IPS DF 6.9 (cell line): ENCODE measurements around the gene TBX4.
"Not testable (repeated sequence)": the region's sequence is repeated elsewhere in the genome, so short reads cannot be mapped to it uniquely, and the experiment has no call there.

Source experiments
- DNase-seq: peaks from one replicate; pipeline ENCODE4 v3.0.0-alpha.2; 2013; ENCODE audit warnings: low read depth, low spot score
- H3K27ac ChIP-seq: one replicate; pipeline ENCODE4 v1.5.1; 2013; ENCODE audit warnings: low read length, control low read depth
- H3K27me3 ChIP-seq: 2 replicates; pipeline ENCODE4 v1.6.1; 2013; ENCODE audit warnings: mild to moderate bottlenecking, low read length; ENCODE audit not compliant: control insufficient read depth, insufficient read depth
- H3K36me3 ChIP-seq: 2 replicates; pipeline ENCODE4 v1.6.1; 2013; ENCODE audit warnings: low read length; ENCODE audit not compliant: control insufficient read depth, insufficient read depth
- H3K4me1 ChIP-seq: 2 replicates; pipeline ENCODE4 v1.6.1; 2013; ENCODE audit warnings: low read length; ENCODE audit not compliant: control insufficient read depth, insufficient read depth
- H3K4me3 ChIP-seq: 2 replicates; pipeline ENCODE4 v1.5.1; 2013; ENCODE audit warnings: mild to moderate bottlenecking, low read length
- H3K9me3 ChIP-seq: 2 replicates; pipeline ENCODE4 v1.6.1; 2013; ENCODE audit warnings: low read length, inconsistent platforms; ENCODE audit not compliant: control insufficient read depth, insufficient read depth
- WGBS: extraction: QIAGEN DNeasy Blood & Tissue Kit; methylation state at CpG from one replicate; pipeline ENCODE4 v1.1.7; 2013; ENCODE audit warnings: mixed read lengths, missing lambda C conversion rate; ENCODE audit not compliant: insufficient read length, insufficient coverage; 5-methylcytosine and 5-hydroxymethylcytosine counted together

Gene TBX4

GRCh38 chr17:61447358-61447757 is 4.9 kb upstream of the TBX4 start:
- H3K27me3 ChIP-seq: peaks cover 26% of the 10 kb centered on the region

DNA sequence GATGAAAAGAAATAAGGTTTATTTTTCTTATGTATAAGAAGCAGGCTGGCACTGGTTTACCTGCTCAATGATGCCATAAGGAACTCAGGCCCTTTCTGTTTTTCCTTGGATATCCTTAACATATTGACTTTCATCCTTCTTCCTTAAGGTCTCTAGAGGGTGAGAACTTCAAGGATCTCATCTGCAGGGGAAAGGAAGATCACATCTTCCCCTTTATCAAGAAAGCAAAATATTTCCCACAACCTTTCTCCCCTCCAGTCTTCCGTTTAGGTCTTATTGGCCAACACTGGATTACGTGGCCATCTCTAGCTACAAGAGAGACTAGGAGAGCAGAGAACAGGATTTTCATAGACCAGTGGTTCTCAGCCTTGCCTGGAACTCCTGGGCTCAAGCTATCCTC is 4.2 kb upstream of the TBX4 start:
- peaks cover 32% of the 10 kb centered on the region for H3K27me3 ChIP-seq
- DNase-seq: no peak
- H3K9me3 ChIP-seq: no peaks in the 10 kb centered on the region
- H3K36me3 ChIP-seq: no peaks in the 10 kb centered on the region
- no peak overlapping the region for H3K27ac ChIP-seq
- H3K4me1 ChIP-seq: no peaks in the 10 kb centered on the region
- no peak overlapping the region for H3K4me3 ChIP-seq
- WGBS: no CpG with 5 or more reads among the region's 2 CpGs

More at GRCh38 chr17:61447358-61447757, 4.9 kb upstream of the TBX4 start:
- Histone ChIP-seq H3K4me3 (no peak overlapping the region), H3K4me1 (no peaks in the 10 kb centered on the region), H3K36me3 (no peaks in the 10 kb centered on the region), H3K27ac (no peak overlapping the region), H3K9me3 (no peaks in the 10 kb centered on the region)
- no peak for DNase-seq

- H3K4me3 ChIP-seq, DNase-seq, H3K27ac ChIP-seq, H3K9me3 ChIP-seq, H3K4me1 ChIP-seq, H3K36me3 ChIP-seq: not testable (repeated sequence)
- no CpG with 5 or more reads among the region's 4 CpGs for WGBS
- H3K27me3 ChIP-seq: peaks cover 38% of the 10 kb centered on the region
Measured at GRCh38 chr17:61449140-61449539, 3.1 kb upstream of the TBX4 start.

DNA sequence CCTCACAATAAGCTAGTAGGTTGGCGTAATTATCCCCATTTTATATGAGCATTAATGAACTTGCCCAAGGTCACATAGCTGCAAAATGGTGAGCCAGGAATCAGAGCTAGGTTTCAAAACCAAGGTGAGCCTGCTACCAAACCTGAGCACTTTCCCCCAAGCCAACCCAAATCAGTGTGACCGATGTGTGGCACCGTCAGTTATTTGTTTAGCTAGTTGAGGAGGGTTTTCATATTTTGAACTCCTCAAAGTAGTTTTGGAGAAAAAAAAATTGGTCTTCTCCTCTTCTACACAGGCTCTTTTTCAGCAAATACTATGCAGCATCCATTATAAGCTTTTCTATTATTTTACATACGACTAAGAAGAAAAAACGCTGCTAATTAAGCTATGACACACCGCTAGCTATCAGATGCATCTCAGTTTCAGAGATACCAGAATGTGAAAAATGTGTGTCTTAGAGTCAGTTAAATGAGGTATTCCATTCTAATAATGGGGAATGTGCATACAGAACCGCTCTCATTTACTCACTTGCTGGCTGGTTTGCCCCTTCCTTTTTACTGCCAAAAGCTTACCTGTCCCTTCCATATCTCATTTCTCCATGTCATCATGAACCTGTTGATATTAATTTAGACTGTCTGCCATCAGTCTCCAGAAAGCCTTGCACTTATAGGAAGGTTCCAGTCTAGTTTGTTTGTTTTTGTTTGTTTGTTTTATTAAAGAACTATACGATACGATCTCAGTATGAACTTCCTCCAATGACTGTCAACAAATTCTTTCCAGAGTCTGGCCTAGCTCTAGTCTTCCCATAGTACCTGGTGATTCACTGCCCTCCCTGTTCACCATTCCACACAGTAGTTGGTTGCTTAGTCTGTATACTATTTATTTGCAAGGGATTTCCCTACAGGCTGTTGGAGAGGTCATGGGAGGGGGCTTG is 2.2 kb upstream of the TBX4 start:
- WGBS: no CpG with 5 or more reads among the region's 9 CpGs
- no peak overlapping the region for H3K4me3 ChIP-seq

GRCh38 chr17:61450641-61451537 is 1.3 kb upstream of the TBX4 start:
- Histone ChIP-seq H3K4me1 (no peaks in the 10 kb centered on the region), H3K27me3 (peaks cover 56% of the 10 kb centered on the region), H3K36me3 (no peaks in the 10 kb centered on the region), H3K4me3 (peak overlapping the region; percentile 3; the same call in 1 of the 2 replicates), H3K9me3 (no peaks in the 10 kb centered on the region), H3K27ac (no peak overlapping the region)
- no CpG with 5 or more reads among the region's 19 CpGs for WGBS
- no peak for DNase-seq

More for the DNA sequence above, 2.2 kb upstream of the TBX4 start:
- Histone ChIP-seq H3K27ac (no peak overlapping the region), H3K27me3 (peaks cover 46% of the 10 kb centered on the region), H3K9me3 (no peaks in the 10 kb centered on the region), H3K4me1 (no peaks in the 10 kb centered on the region), H3K36me3 (no peaks in the 10 kb centered on the region)
- no peak for DNase-seq

DNA sequence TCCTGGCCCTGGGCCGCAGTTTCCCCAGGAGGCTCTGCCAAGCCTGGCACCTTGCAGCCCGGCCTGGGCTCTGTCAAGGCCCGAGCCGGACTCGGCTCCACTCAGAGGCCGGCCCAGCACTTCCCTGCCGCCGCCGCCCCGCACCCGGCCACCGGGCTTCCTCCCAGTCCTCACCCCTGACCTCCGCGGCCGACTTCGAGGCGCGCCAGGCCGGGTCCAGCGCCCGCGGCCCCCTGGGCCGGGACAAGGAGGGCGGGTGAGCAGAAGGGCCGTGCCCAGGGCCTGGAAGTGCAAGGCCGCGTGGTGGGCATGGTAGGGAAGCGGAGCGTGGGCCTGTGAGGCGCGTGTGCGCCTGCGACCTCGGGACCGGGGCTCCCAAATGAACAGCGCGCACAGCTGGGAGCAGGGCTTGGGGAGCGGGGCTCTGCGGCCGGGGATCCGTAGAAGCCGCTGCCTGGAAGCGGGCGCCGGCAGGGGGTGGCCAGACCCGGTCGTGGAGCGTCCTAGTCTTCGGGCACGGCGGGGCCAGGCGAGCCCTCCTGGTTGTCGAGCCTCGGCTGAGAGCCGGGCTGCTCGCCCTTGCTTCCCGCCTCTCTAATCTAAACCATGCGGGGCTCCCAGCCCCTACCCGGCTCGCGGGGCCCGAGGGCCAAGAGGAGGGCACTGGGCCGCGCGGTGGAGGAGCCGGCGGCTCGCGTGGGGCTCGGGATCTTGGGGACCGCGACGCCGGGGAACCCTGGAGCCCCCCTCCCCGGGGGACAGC is 503 bp upstream of the TBX4 start:
- H3K4me3 ChIP-seq: peak overlapping the region; percentile 34; the same call in 1 of the 2 replicates

GRCh38 chr17:61453566-61454380 is 1.6 kb downstream of the TBX4 start:
- H3K27me3 ChIP-seq: peaks cover 84% of the 10 kb centered on the region
- DNase-seq: no peak
- no CpG with 5 or more reads among the region's 17 CpGs for WGBS
- 0 out of 2 replicates have a peak, but pooled peaks cover 1% of the 10 kb centered on the region for H3K4me1 ChIP-seq
- H3K9me3 ChIP-seq: no peaks in the 10 kb centered on the region
- no peaks in the 10 kb centered on the region for H3K36me3 ChIP-seq
- H3K27ac ChIP-seq: no peak overlapping the region
- no peak overlapping the region for H3K4me3 ChIP-seq

More for the DNA sequence above, 503 bp upstream of the TBX4 start:
- Histone ChIP-seq H3K27me3 (peaks cover 64% of the 10 kb centered on the region), H3K27ac (no peak overlapping the region), H3K36me3 (no peaks in the 10 kb centered on the region), H3K4me1 (no peaks in the 10 kb centered on the region), H3K9me3 (no peaks in the 10 kb centered on the region)
- no peak for DNase-seq
- WGBS: no CpG with 5 or more reads among the region's 75 CpGs

GRCh38 chr17:61454381-61455323 is 2.4 kb downstream of the TBX4 start:
- 0 out of 2 replicates have a peak, but pooled peaks cover 1% of the 10 kb centered on the region for H3K4me1 ChIP-seq
- WGBS: no CpG with 5 or more reads among the region's 86 CpGs
- no peaks in the 10 kb centered on the region for H3K9me3 ChIP-seq
- H3K27me3 ChIP-seq: peaks cover 92% of the 10 kb centered on the region
- no peaks in the 10 kb centered on the region for H3K36me3 ChIP-seq
- no peak overlapping the region for H3K4me3 ChIP-seq
- H3K27ac ChIP-seq: no peak overlapping the region
- no peak for DNase-seq
